ENCODE data around the gene CNDP2.

GRCh38 chr18:74500372-74500771, 4.2 kb downstream of the CNDP2 start:
- no peak for TF ChIP-seq CTCF (IDR thresholded peaks at IDR 0.05; ENCODE audit: insufficient read depth, low read length, poor library complexity, severe bottlenecking)
- TF ChIP-seq EZH2phosphoT487 (conservative IDR thresholded peaks at IDR 0.05; ENCODE audit: low read length) = no peak

Measured in SU-DHL-6 (cell line).